ENCODE results near the gene NDC80.

NDC80 gene

DNA sequence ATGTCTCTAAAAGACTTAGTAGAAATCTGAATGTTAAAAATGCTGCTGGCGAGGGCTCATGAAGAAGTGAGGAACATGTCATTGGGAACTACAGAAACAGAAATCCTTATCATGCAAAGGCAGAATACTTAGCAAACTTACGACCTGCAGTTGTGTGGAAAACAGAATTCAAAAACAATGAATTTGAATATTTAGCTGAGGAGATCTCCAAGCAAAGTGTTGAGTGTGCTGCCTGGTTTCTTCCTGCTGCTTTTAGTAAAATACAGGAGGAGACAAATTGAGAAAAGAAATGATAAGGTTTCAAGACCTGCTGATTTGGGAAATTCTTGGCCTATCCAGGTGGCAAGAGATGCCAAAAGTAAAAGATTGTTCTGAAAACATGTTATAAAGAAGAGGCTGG lies 38.6 kb upstream of the NDC80 start:
- no peak overlapping the region for H3K4me3 ChIP-seq (ENCODE audit: low read depth, low read length)
- no peak for DNase-seq (ENCODE audit: low read depth)
- TF ChIP-seq, protein P1, sequence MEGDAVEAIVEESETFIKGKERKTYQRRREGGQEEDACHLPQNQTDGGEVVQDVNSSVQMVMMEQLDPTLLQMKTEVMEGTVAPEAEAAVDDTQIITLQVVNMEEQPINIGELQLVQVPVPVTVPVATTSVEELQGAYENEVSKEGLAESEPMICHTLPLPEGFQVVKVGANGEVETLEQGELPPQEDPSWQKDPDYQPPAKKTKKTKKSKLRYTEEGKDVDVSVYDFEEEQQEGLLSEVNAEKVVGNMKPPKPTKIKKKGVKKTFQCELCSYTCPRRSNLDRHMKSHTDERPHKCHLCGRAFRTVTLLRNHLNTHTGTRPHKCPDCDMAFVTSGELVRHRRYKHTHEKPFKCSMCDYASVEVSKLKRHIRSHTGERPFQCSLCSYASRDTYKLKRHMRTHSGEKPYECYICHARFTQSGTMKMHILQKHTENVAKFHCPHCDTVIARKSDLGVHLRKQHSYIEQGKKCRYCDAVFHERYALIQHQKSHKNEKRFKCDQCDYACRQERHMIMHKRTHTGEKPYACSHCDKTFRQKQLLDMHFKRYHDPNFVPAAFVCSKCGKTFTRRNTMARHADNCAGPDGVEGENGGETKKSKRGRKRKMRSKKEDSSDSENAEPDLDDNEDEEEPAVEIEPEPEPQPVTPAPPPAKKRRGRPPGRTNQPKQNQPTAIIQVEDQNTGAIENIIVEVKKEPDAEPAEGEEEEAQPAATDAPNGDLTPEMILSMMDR (IDR thresholded peaks at IDR 0.05; ENCODE audit: low read depth, low read length), result no peak
- TF ChIP-seq MYC (IDR thresholded peaks at IDR 0.05; ENCODE audit: low read depth, low read length) (no peak), POLR2A (IDR thresholded peaks at IDR 0.05; ENCODE audit: extremely low read depth, insufficient read length) (no peak)
- TF ChIP-seq, protein P2, sequence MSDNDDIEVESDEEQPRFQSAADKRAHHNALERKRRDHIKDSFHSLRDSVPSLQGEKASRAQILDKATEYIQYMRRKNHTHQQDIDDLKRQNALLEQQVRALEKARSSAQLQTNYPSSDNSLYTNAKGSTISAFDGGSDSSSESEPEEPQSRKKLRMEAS (IDR thresholded peaks at IDR 0.05; ENCODE audit: low read depth, low read length), result no peak

DNA sequence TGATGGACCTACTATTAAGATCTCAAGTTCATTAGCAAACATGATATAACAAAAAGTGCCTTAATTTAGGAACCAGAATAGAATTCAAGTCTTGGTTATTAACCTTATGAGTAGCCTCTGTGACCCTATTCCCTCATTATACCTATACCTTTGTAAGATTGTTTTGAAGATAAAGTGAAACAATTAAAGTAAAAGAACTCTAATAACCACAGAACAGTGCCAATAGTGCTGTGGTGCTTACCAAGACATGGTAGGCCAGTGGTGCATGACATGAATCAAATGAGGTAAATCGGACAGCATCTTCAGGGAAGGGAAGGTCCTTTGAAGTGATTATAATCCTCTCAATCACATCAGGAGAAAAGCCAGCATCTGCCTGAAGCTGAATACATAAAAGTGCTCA lies 36.5 kb upstream of the NDC80 start:
- no peak for DNase-seq (ENCODE audit: low read depth)
- TF ChIP-seq, protein P2 (IDR thresholded peaks at IDR 0.05; ENCODE audit: low read depth, low read length), result no peak
- no peak for TF ChIP-seq POLR2A (IDR thresholded peaks at IDR 0.05; ENCODE audit: extremely low read depth, insufficient read length)
- no peak for TF ChIP-seq MYC (IDR thresholded peaks at IDR 0.05; ENCODE audit: low read depth, low read length)
- TF ChIP-seq, protein P1 (IDR thresholded peaks at IDR 0.05; ENCODE audit: low read depth, low read length), result no peak
- H3K4me3 ChIP-seq (ENCODE audit: low read depth, low read length), result no peak overlapping the region

DNA sequence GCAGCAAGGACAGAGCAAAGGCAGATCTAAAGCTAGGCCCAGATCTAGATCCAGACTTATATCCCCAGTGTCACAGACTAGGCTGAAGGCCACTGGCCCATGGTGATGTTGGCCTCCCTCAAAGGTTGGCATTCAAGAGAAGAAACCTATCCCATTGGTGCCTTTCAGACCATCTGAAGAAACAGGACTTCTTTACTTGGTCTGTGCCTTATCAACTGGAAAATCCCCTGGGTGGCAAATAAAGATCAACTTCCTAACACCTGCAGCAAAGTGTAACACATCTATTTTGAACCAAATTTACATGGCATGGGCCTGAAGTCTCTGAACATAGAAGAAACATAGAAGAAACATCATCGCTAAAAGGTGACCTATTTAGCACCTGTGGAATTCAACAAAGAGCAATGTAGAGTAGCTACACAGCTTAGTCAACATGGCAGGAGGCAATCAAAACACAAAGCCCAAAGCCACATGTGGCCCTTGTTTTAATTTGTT lies 35.9 kb upstream of the NDC80 start:
- TF ChIP-seq MYC (IDR thresholded peaks at IDR 0.05; ENCODE audit: low read depth, low read length) (no peak), POLR2A (IDR thresholded peaks at IDR 0.05; ENCODE audit: extremely low read depth, insufficient read length) (no peak)
- TF ChIP-seq, protein P1 (IDR thresholded peaks at IDR 0.05; ENCODE audit: low read depth, low read length), result no peak
- TF ChIP-seq, protein P2 (IDR thresholded peaks at IDR 0.05; ENCODE audit: low read depth, low read length), result no peak
- no peak for DNase-seq (ENCODE audit: low read depth)

DNA sequence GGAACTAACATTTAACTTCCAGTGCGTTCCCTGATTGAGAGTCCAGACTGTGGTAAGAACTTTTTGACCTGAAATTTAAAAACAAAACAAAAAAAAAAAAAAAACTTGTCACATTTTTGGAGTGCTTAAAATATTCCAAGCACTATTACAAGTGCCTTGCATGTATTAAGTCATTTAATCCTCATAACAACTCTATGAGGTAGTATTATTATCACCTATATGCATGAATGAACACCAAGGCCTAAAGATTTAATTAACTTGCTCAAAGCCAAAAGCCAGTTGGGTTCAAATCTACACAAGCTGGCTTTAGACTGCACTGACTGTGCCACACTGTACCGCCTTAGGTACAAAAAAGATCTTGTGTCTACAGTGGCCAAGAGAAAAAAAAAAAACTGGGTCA lies 35.3 kb upstream of the NDC80 start:
- no peak for DNase-seq (ENCODE audit: low read depth)
- TF ChIP-seq POLR2A (IDR thresholded peaks at IDR 0.05; ENCODE audit: extremely low read depth, insufficient read length) (no peak), MYC (IDR thresholded peaks at IDR 0.05; ENCODE audit: low read depth, low read length) (no peak)
- TF ChIP-seq, protein P1 (IDR thresholded peaks at IDR 0.05; ENCODE audit: low read depth, low read length), result no peak
- TF ChIP-seq, protein P2 (IDR thresholded peaks at IDR 0.05; ENCODE audit: low read depth, low read length), result no peak
- no peak overlapping the region for H3K4me3 ChIP-seq (ENCODE audit: low read depth, low read length)

More for the DNA sequence above, 35.9 kb upstream of the NDC80 start:
- no peak overlapping the region for H3K4me3 ChIP-seq (ENCODE audit: low read depth, low read length)

DNA sequence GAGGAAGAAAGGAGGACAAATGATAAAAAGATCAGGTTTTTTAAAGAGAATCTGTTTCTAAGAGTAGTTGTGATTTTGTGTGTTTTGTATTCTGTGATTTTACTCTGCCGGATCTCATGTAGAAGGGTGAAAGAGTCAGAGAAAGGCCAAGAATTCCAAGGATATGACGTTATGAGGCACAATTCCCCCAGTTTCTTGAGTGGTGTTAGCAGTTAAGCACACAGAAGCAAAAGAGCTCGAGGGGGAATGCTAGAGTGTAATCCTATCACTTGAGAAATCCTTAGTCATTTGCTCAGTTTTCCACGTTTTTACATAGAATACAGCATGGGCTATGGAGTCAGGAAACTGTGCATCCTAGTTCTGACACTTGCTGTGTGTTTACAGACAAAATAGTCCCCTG lies 34.9 kb upstream of the NDC80 start:
- no peak for DNase-seq (ENCODE audit: low read depth)
- TF ChIP-seq, protein P2 (IDR thresholded peaks at IDR 0.05; ENCODE audit: low read depth, low read length), result no peak
- TF ChIP-seq, protein P1 (IDR thresholded peaks at IDR 0.05; ENCODE audit: low read depth, low read length), result no peak
- TF ChIP-seq MYC (IDR thresholded peaks at IDR 0.05; ENCODE audit: low read depth, low read length) (no peak), POLR2A (IDR thresholded peaks at IDR 0.05; ENCODE audit: extremely low read depth, insufficient read length) (no peak)

More for the DNA sequence above, 34.9 kb upstream of the NDC80 start:
- H3K4me3 ChIP-seq (ENCODE audit: low read depth, low read length), result no peak overlapping the region

Data from NB4 (cell line).